Stimulated activated CD4-positive, alpha-beta T cell treated with anti-CD3 and anti-CD28 coated beads, Interleukin-12 subunit alpha, Interleukin-12 subunit beta, amount 100 ng/mL, for 48 hours (primary cell): ENCODE measurements around the gene MIPEP.

Experiments used
- DNase-seq, 3 donors: peaks; one replicate each; pipeline ENCODE4 v3.0.0-alpha.2; 2020; ENCODE audit warnings: low read depth in 2 of 3, low spot score in 1 of 3

The MIPEP gene

DNA sequence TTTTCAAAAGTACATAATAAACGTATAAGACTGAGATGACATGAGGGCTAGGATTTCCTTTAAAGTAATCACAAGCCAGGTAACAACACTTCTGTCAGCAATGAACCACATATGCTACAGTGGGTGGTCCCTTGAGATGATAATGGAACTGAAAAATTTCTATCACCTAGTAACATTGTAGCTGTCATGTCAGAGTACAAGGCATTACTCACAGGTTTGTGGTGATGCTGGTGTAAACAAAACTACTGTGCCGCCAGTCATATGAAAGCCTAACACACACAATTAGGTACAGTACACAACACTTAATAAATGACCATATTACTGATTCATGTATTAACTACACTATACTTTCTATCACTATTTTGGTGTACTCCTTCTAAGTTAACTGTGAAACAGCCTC lies 36.8 kb downstream of the MIPEP start:
- DNase-seq: no peak

DNA sequence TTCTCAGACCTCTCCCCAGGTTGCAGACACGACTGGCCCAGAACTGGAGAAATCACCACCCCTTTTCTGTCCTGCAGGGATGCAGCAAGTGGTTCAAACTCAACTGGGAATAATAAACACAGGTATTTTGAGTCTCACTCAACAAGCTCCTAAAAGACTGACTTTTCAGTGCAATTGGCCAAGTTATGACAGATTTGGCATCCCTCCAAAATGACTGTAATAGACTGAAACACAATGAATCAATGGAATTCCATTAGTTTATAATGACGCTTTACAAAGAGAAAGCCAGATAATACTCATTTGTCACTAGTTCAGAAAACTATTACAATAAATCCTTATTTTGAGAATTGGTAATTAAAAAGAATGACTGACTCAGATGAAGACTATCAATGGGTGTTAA lies 38.1 kb downstream of the MIPEP start:
- no peak for DNase-seq

DNA sequence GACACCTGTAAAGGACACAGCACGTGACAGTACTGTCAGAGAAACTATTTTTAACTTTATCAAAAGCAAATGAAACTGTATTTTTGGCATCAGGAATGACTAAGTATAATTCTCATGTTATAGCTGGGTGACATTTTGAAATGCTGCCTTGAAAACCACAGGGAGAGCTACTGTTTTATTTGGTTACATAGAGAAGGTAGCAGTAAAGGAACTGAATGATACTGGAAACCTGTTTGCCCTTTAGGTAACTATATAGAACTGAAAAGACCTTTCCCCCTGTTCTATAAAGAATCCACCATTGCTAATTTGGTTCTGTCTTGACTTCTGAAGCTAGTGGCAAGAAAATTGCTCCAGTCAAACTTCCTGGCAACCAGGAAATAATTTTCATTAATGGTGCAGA lies 39.1 kb downstream of the MIPEP start:
- no peak for DNase-seq

DNA sequence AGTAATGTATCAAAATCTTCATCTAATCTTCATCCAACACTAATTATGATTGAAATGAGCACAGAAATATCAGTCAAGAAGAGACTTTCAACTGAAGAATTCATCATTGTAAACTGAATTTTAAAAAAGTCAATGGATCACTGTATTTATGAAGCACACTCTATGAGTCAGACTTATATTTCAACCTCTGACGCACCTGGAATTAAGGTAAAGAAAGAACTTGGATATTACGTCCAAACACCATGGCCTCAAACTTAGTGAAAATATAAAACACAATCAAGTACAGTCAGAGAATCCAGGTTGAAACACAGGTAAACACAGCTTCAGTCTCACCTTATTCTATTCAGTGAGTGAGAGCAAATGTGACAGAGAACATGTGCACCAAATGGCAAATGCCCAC lies 39.5 kb downstream of the MIPEP start:
- no peak for DNase-seq

DNA sequence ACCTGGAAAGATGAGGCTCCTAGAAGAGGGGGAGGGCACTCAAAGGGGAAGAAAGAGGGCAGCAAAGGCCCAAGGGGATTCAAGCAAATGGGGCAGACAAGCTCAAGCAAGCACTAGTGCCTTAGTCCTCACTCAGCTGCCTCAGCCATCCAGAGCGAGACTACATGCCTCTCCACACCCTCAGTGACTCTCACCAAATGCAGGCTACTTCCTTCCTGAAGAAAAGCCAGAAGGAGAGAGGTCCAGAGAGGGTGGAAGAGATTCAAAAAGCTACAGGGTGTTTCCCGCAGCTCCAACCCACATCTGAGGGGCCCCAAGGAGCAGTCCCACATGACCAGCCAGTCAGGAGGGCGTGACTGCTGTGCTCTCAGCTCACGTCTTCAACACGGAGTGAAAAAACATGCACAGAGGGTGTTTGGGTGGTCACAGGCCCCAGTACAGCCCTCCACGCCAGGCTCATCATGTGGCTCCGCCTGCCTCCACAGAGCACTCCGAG lies 40.5 kb downstream of the MIPEP start:
- DNase-seq: no peak

DNA sequence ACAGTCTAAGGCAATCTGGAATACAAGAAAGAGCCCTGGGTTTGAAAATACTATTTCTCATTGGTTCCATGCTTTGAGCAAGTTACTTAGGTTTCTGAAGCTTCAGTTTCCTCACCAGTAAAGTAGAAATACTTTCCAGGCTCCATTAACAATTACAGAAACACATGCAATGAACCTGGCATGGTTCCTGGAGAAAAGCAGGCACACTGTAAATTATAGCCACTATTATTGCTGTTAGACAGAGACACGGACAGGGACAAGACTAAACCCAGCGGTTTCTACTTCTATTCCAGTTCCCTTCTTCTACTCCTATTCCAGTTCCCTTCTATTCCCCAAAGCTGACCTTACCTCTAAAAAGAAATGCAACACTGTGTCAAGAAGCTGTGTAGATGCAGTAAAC lies 41.2 kb downstream of the MIPEP start:
- DNase-seq: no peak

DNA sequence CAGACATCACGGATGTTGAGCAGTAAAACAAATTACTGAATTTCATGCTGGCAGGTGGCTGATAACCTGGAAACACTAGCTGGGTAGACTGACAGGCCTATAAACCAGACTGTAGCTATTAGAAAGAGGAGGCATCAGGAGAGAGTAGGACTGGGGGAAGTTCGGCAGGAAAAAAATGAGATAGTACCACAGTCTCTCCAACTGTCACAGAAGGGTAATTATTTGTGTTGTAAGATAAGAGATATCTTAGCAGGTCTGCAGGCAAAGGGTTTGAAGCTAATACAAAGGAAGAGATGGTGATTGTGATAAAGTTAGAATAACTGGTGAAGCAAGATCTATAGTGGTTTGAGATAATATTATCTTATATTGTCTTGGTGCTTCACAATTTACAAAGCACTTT lies 41.7 kb downstream of the MIPEP start:
- no peak for DNase-seq

DNA sequence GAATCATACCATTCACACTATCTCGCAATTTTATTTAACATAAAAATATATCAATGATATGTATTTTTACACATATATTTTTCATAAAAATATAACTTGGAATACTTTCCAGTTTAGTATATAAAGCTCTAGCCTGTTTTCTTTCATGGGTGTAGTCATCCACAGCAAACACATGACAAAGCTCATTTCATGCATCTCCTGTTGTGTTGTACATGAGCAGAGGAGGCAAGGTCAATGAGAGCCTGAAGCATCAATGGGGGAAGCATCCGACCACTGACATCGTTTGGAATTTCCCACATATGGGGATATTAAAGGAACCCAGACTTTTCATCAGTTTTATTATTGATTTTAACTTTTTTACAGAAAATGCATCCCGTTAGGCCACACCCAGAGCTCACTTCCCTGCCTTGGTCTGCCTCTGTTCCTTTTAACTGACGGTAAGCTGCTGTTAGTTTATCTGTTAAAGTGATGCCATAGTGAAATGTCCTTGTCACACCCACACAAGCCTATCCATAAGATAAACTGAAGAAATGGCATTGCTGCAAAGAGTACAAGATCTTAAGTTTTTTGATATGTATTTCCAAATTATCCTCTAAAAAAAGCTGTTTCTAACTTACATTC lies 44.0 kb downstream of the MIPEP start:
- DNase-seq: no peak

DNA sequence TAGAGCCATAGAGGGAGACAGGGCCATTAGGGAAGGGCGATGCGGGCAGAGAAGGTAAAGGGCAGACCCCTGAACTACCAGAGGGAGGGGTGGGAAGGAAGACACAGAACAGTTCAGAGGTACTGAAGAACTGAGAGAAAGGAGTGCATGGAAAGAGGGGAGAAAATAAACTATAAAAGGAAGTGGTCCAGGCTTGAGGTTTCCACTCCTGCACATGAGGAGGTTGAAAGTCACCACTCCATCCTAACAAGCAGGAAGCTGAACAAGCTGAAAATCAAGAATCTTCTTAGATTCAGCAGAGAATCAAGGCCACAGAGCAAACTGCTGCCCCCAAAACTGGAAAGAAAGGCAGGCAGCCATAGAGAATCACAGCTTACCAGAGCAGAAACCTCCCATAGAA lies 45.1 kb downstream of the MIPEP start:
- no peak for DNase-seq

DNA sequence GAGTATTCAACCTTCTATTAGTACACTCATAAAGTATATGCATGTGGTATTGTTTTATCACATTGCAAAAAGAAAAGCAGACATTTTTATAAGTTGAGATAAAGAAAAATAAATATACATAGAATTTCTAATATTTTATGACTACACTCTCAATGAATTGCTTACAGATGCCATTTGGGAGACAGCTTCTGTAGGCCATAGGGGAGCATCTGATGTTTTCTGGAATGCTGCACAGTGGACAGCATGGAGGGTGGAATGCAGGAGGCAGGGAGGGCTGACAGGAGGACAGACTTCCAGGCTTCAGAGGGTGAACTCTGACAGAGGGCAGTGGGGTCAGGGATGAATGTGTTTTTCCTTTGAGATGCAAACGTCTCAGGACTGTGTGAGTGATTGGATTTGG lies 45.8 kb downstream of the MIPEP start:
- no peak for DNase-seq

DNA sequence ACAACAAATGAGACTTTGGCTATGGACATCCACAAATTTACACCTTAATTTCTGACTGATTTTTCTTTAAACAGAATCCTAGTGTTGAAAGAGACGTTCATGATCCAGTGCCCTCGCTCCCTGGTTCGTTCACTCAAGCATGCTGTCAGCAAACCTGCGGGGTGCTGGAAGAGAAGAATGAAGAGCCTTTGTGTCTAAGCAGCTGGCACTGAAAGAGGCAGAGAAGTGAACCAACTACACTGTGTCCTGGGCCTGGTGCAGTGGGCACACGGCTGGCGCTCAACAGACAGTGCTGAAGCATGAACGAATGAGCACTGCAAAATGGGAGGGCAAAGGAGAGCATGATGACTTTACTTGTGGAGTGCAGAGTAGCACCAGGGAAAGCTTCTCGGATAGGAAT lies 46.8 kb downstream of the MIPEP start:
- DNase-seq: no peak

DNA sequence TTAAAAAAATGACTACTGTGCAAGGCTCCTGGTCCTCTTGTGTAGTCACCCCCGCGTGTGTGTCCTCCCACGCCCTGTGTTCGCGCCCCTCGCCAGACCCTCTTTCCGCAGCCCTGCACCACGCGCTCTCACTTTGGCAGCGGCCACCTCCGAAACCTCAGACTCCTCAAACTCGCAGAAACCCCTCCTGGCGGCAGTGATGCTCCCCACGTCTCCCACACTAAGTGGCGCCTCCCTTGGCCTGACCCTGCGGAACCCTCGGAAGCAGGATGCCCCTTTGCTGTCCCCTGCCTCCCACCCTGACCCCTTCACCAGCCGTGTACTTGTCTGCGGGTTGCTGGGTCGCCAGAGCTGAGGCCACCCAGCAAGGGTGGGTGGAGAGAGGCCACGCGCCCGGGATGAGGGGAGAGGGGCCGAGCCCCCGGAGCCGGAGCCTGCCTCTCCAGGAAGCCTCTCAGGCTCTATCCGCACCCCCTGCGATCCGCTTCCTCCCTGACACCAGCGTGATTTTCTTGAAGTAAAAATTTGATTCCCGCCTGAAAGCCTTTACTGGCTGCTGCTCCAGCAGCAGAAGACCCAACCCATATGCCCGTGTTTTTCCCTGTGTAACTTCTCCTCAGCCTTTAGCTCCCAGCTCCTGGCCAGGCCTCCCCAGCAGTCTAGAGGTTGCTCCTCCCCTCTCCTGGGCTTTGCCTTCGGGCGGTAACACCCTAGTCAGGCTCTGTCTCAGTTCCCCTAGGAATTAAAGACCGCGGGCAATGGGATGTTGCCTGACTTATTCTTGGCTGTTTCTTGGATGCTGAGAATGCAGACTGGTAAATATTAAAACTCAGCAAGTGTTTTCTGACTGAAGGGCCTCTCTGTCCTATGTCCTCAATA lies 55.2 kb downstream of the MIPEP start:
- no peak for DNase-seq

DNA sequence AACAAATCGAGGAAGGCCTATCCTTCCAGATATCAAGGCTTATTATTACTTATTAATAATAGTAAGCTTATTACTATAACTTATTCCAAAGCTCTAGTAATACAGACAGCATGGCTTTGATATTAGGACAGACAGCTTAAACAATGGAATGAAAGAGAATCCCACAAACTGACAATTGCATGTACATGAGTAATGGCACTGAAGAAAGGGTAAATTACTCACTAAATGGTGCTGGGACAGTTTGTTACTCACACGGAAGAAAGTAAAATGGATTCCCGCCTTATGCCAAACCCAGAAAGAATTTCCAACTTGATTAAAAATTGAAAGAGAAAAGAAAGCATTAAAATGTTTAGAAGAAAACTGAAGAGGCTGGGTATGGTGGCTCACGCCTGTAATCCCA lies 60.3 kb downstream of the MIPEP start:
- DNase-seq: no peak

DNA sequence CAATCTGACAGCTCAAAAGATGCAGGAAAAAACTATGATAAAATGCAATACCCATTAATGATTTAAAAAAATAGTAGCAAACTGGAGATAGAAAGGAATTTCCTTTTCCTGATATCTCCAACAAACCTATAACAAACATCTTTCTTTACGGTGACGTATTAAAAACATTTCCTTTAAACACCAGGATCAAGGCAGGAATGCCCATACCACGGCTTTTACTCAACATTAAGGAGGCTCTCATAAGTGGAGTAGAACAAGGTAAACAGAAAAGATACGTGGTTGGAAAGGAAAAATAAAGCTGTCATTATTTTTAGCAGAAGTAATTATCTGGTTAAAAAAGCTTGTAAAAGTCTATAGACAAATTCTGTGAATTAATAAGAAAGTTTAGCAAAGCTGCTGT lies 61.1 kb downstream of the MIPEP start:
- DNase-seq: no peak

DNA sequence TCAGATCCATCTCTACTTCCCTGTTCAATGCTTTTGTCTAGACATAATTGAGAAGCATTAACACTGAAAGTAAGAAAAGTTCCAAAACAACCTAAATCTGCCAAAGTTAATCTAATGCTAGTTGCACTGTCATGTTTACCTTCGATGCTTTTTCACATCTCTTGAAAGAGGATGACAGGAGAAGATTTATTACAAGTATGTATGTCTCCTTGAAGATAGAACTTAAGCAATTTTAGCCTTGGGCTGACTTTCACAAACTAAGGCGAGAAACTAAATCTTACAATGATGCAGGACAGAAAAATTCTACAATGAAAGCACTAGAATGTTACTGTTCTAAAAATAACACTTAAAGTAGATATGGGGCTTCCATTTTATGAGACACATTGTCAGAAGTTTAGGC lies 64.0 kb downstream of the MIPEP start:
- no peak for DNase-seq

DNA sequence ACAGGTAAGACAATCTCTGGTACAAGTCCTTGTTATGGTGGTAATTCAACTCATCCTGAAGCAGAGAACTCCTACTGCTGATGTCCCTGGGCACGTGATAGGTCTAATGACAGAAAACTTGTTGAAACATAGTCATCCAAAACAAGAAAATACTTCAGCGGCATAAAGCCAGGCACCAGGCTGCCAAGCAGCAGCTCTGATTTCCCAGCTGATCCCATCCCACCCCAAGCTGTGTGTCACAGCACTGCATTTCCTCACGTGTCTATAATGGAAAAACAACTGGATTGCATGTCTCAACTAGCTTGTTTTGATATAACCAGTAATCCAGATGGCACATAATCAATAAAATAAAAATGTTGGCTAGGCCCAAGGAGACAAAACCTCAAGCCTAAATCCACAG lies 64.8 kb downstream of the MIPEP start:
- DNase-seq: no peak

DNA sequence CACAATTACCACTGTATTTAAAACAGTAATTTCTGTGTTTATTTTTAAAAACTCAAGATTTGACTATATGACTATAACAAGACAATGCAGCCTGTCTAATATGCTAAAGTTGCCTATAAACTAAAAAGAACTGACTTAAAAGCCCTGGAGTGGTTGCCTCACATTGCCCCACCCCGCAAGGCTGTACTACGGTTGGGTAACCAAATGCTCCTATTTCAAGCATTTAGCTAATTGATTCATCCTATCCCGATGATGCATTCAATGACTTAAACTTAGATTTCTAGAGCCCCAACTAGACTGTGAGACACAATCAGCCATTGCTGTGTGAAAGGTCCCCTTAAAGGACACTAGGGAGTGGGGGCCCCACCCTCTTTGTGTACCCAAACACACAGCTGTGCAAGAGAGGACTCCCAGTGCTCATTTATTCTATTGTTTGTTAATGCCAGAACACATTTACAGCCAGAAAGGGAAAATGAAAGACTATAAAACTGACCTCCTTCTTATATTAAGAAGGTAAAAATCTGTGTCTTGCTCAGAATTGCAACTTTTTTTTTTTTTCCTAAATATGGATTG lies 66.9 kb downstream of the MIPEP start:
- DNase-seq: no peak

DNA sequence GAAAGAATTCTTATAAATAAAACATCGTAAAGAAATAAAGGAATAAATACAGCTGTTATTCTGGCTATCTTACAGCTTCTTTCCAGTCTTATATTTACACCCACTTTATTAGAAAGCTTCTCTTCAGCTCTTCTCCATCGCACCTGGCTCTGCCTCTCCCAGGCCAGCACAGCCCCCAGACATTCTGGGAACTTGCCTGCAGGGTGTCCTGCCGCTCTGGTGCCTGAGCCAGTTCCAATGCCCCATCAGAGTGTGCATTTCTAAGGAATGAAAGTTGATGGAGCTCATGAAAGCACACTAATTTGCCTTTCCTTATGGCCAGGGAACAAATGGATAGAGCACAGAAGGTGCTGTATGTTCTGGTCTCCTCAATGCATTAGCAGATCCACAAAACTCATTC lies 68.7 kb downstream of the MIPEP start:
- DNase-seq: no peak

DNA sequence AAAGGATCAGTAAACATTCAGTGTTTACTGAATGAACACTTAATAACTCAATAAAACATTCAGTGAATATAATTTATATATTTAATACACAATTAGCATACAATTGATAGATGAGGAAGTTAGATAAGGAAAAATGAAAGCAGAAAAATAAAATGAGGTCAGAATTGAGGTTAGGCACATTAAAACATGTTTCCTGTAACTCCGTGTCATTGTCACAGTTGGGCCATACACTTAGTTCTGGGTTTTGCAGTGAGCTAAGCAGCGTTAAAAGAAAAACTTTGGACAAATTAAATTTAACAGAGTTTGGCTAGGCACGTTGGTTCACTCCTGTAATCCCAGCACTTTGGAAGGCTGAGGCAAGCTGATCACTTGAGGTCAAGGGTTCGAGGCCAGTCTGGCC lies 71.4 kb downstream of the MIPEP start:
- no peak for DNase-seq

DNA sequence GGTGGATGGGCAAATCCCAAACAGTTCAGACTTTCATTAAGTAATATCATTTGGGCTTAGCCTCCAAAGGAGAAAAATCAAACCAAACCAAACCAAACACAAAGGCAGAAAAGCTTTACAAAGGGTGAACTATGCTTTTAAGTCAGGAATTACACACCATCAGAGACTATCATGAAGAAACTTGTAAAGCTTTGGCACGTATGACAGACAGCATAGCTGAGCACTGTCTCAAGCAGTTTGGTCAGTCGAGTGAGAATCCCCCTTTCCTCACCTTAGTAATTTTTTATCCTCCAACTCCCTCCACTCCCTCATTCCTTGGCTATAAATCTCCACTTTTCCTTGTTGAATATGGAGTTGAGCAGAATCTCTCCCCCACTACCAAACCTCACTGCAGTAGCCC lies 72.1 kb downstream of the MIPEP start:
- DNase-seq: no peak

DNA sequence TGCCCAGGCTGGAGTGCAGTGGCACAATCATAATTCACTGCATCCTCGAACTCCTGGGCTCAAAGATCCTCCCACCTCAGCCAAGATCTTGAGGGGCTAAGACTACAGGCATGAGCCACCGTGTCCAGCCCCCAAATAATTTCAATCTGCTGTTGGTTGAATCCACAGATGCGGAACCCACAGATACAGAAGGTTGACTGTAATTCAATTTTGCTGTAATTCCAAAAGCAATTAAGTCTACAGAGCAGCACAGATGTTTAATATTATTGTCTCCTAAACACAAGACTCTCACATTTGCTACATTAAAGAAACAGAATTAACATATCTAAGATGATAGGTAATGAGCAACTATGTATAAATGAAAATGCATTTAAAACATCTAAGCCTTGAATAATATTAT lies 75.6 kb downstream of the MIPEP start:
- DNase-seq: no peak

DNA sequence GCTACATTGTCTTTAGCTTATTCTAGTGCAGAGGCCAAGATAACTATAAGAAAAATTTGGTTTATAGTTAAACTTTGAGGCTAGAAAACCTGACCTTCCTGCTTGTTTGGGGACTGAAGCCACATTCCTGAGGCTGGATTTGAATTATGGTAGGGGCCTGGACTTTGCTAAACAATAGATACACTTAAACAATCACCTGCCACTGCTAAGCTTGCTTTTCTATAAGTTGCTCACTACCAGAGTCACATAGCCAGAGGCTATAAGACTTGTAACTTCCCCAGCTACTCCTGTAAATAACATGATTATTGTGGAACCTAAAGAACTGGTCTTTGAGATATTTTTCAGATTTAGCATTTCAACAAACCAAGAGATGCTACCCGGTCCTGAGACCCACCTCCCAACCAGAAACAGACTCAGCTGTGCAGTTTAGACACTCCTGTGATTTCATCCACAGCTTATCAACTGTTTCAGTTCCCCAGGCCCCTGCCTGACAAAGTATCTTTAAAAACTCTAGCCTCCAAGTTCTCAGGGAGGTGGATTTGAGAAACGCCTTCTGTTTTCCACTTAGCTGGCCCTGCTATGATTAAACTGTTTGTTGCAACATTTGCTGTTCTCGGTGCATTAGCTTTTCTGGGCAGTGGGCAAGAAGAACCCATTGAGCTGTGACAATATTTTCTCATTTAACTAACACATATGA lies 77.7 kb downstream of the MIPEP start:
- DNase-seq: no peak
